HCT116 (cell line): Measurements from ENCODE around the gene CARS1. TPM values are rescaled to one million over a fixed set of nuclear protein-coding genes. Genes with fewer than 3 reads are reported as not detected.

ENCODE experiments used
- ATAC-seq: fragments of 200-7000 bp; cut with Tn5 transposase; 2 replicates; pipeline ENCODE4 v1.9.1; 2020; ENCODE audit warnings: mild to moderate bottlenecking, moderate library complexity
- BruUV-seq: library from RNA; stranded (reverse); fragments of 400-500 nt; replicated peaks from 2 replicates; lab custom pipeline; 2021; lab: Mats Ljungman, UMichigan
- CTCF ChIA-PET: fragments of 300-600 bp; sonication (Branson Sonifier 250); formaldehyde crosslinking; loops from one replicate; lab custom pipeline; 2021; ENCODE audit warnings: antibody characterized with exemption; lab: Charles Lee
- POLR2A ChIA-PET: fragments of 300-600, 350-600 bp; sonication (Branson Sonifier 250); formaldehyde crosslinking; loops from one replicate; lab custom pipeline; 2021; ENCODE audit warnings: antibody characterized with exemption; lab: Charles Lee
- RAD21 ChIA-PET, 2 experiments: fragments of 300-600 bp; sonication (Branson Sonifier 250); formaldehyde crosslinking; loops; one replicate each; lab custom pipeline; 2023; ENCODE audit warnings: low total read pairs in 2 of 2; ENCODE audit not compliant: uncharacterized antibody in 2 of 2, unreplicated experiment in 2 of 2, low non-redundant PET in 1 of 2; lab: Charles Lee
- DNase-seq: peaks from one replicate; pipeline ENCODE4 v3.0.0-alpha.2; 2010; ENCODE audit warnings: low read depth, low spot score
- H2AFZ ChIP-seq: fragments of 200-600 bp; shearing (Covaris generic), sonication (generic); 2 replicates; pipeline ENCODE4 v1.6.1; 2017; ENCODE audit warnings: low read depth, mixed run types, mixed read lengths, antibody characterized with exemption, low read length; ENCODE audit not compliant: poor library complexity, severe bottlenecking
- H3K27ac ChIP-seq: 2 replicates; pipeline ENCODE4 v1.5.1; 2012; ENCODE audit warnings: low read depth, low read length
- H3K27me3 ChIP-seq: fragments of 200-600 bp; sonication (generic); 2 replicates; pipeline ENCODE4 v1.6.1; 2016; ENCODE audit warnings: mixed run types, low read length, mixed read lengths; ENCODE audit not compliant: insufficient read depth
- H3K36me3 ChIP-seq, 2 experiments: fragments of 200-500 bp in 1 of 2; fragments of 200-600 bp in 1 of 2; sonication (Bioruptor generic) in 1 of 2; sonication (generic) in 1 of 2; 2 replicates each; pipeline versions ENCODE4 v1.5.1 to v1.6.1; 2014 to 2016; ENCODE audit warnings: low read length in 2 of 2, inconsistent platforms in 1 of 2, mixed read lengths in 1 of 2, mixed run types in 1 of 2; ENCODE audit not compliant: insufficient read depth in 2 of 2, control insufficient read depth in 1 of 2
- H3K4me1 ChIP-seq, 2 experiments: fragments of 200-600 bp in 1 of 2; sonication (generic) in 1 of 2; 2 replicates each; pipeline versions ENCODE4 v1.5.1 to v1.6.1; 2012 to 2017; ENCODE audit warnings: low read length in 2 of 2, inconsistent platforms in 1 of 2, mild to moderate bottlenecking in 1 of 2, mixed read lengths in 1 of 2, mixed run types in 1 of 2, moderate library complexity in 1 of 2; ENCODE audit not compliant: insufficient read depth in 2 of 2, control insufficient read depth in 1 of 2
- H3K4me2 ChIP-seq: fragments of 200-600 bp; sonication (generic); 2 replicates; pipeline ENCODE4 v1.6.1; 2017; ENCODE audit warnings: mixed run types, low read length, mixed read lengths
- H3K4me3 ChIP-seq, 2 experiments: fragments of 200-600 bp in 1 of 2; sonication (generic) in 1 of 2; replicated peaks in 1 of 2; 2 replicates each; pipeline ENCODE4 v1.5.1; 2011 to 2016; ENCODE audit warnings: low read length in 2 of 2, control low read depth in 1 of 2, low read depth in 1 of 2, mild to moderate bottlenecking in 1 of 2, mixed read lengths in 1 of 2, mixed run types in 1 of 2
- H3K79me2 ChIP-seq: fragments of 200-600 bp; sonication (generic); 2 replicates; pipeline ENCODE4 v1.6.1; 2017; ENCODE audit warnings: mild to moderate bottlenecking, mixed run types, low read length, moderate library complexity, mixed read lengths; ENCODE audit not compliant: insufficient read depth
- H3K9ac ChIP-seq: fragments of 200-600 bp; sonication (generic); 2 replicates; pipeline ENCODE4 v1.6.1; 2016; ENCODE audit warnings: low read length, mixed read lengths
- H3K9me2 ChIP-seq: fragments of 200-600 bp; sonication (generic), shearing (Covaris generic); 2 replicates; pipeline ENCODE4 v1.6.1; 2017; ENCODE audit warnings: mixed run types, mild to moderate bottlenecking, moderate library complexity; ENCODE audit not compliant: insufficient read depth
- H3K9me3 ChIP-seq, 2 experiments: fragments of 200-500 bp in 1 of 2; fragments of 200-600 bp in 1 of 2; sonication (Bioruptor generic) in 1 of 2; sonication (generic) in 1 of 2; 2 replicates each; pipeline ENCODE4 v1.6.1; 2014 to 2017; ENCODE audit warnings: low read length in 2 of 2, mixed read lengths in 2 of 2, inconsistent platforms in 1 of 2, low read depth in 1 of 2, mild to moderate bottlenecking in 1 of 2, mixed run types in 1 of 2, moderate library complexity in 1 of 2; ENCODE audit not compliant: control insufficient read depth in 1 of 2, insufficient read depth in 1 of 2
- H4K20me1 ChIP-seq: fragments of 200-600 bp; sonication (generic), shearing (Covaris generic); 2 replicates; pipeline ENCODE4 v1.6.1; 2017; ENCODE audit warnings: mixed run types, mild to moderate bottlenecking, moderate library complexity; ENCODE audit not compliant: insufficient read depth
- CEBPB ChIP-seq: IDR thresholded peaks from 2 replicates; pipeline ENCODE4 v1.6.1; 2012; ENCODE audit warnings: low read depth
- EGR1 ChIP-seq: IDR thresholded peaks from 2 replicates; pipeline ENCODE4 v1.6.1; 2012; ENCODE audit warnings: low read depth
- ELF1 ChIP-seq: IDR thresholded peaks from 2 replicates; pipeline ENCODE4 v1.6.1; 2012; ENCODE audit warnings: low read depth, borderline replicate concordance
- POLR2AphosphoS5 ChIP-seq: IDR thresholded peaks from 2 replicates; pipeline ENCODE4 v1.6.1; 2011; ENCODE audit warnings: mild to moderate bottlenecking, low read depth, low read length, moderate library complexity
- SIN3A ChIP-seq: IDR thresholded peaks from 2 replicates; pipeline ENCODE4 v1.6.1; 2012; ENCODE audit warnings: low read depth
- TCF7L2 ChIP-seq: IDR thresholded peaks from 2 replicates; pipeline ENCODE4 v1.7.0; 2011; ENCODE audit warnings: borderline replicate concordance, inconsistent platforms; ENCODE audit not compliant: insufficient read depth, insufficient read length; ENCODE audit errors: extremely low read depth
- ZFX ChIP-seq: fragments of 450-650 bp; IDR thresholded peaks from 2 replicates; pipeline ENCODE4 v1.6.1; 2017
- intact Hi-C: fragments of 100-400 bp; cut with micrococcal nuclease; formaldehyde crosslinking; loops from 2 replicates; pipeline ENCODE4 v1.10.0; 2022
- total RNA-seq: library from RNA; stranded (reverse); gene quantifications from one replicate; pipeline ENCODE4 v1.2.1, GENCODE V29; 2021; ENCODE audit not compliant: unreplicated experiment
- TF ChIP-seq, protein P1 (sequence below), 3 experiments: fragments of 200-600 bp in 1 of 3; sonication (generic) in 1 of 3; IDR thresholded peaks in 2 of 3; conservative IDR thresholded peaks in 1 of 3; 2 replicates each; pipeline ENCODE4 v1.5.1; 2012 to 2017; ENCODE audit warnings: low read depth in 2 of 3, low read length in 2 of 3, antibody characterized with exemption in 1 of 3, borderline replicate concordance in 1 of 3, control low read depth in 1 of 3, mild to moderate bottlenecking in 1 of 3, mixed read lengths in 1 of 3, mixed run types in 1 of 3, moderate library complexity in 1 of 3; ENCODE audit not compliant: insufficient read depth in 1 of 3
- TF ChIP-seq, protein P2 (sequence below): IDR thresholded peaks from 2 replicates; pipeline ENCODE4 v1.6.1; 2012; ENCODE audit warnings: low read depth
- TF ChIP-seq, protein P3 (sequence below): IDR thresholded peaks from 2 replicates; pipeline ENCODE4 v1.6.1; 2012

Gene CARS1
- total RNA-seq, 1 experiment from 2014 or later: 124 TPM

DNA sequence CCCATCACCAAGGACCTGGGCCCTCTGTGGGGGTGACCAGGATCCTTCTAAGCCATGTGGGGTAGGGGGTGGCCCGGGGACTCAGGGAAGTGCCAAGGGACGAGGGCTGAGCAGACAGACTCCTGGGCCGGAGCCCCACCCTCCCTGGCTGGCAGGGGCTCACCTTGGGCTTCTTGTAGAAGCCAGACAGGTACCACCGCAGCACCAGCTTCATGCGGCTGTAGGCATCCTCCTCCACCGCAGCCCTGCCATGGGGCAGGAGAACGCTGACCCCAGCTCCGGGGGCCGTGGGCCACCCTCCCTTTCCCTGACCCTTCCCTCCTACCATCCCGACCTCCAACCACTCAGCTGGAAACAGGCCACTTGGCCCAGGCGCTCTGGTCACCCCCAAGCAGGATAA lies 45.9 kb upstream of the CARS1 start:
- Histone ChIP-seq H2AFZ (no peak overlapping the region), H4K20me1 (no peaks in the 10 kb centered on the region), H3K4me1 (no peaks in the 10 kb centered on the region), H3K27ac (no peak overlapping the region), H3K9me3 (no peaks in the 10 kb centered on the region), H3K9ac (no peak overlapping the region), H3K4me3 (no peak overlapping the region), H3K9me2 (no peaks in the 10 kb centered on the region), H3K4me2 (no peak overlapping the region), H3K27me3 (no peaks in the 10 kb centered on the region), H3K79me2 (no peaks in the 10 kb centered on the region), H3K36me3 (peaks cover 0 to 4% of the 10 kb centered on the region in 2 experiments; a peak in 2 of 4 replicates)
- ChIA-PET CTCF (no interaction called here), RAD21 (no interaction called here), POLR2A (no interaction called here)
- no TSS peak for BruUV-seq
- intact Hi-C loops: no loop called here
- ATAC-seq (no peak), DNase-seq (no peak)
- TF ChIP-seq, protein P1, sequence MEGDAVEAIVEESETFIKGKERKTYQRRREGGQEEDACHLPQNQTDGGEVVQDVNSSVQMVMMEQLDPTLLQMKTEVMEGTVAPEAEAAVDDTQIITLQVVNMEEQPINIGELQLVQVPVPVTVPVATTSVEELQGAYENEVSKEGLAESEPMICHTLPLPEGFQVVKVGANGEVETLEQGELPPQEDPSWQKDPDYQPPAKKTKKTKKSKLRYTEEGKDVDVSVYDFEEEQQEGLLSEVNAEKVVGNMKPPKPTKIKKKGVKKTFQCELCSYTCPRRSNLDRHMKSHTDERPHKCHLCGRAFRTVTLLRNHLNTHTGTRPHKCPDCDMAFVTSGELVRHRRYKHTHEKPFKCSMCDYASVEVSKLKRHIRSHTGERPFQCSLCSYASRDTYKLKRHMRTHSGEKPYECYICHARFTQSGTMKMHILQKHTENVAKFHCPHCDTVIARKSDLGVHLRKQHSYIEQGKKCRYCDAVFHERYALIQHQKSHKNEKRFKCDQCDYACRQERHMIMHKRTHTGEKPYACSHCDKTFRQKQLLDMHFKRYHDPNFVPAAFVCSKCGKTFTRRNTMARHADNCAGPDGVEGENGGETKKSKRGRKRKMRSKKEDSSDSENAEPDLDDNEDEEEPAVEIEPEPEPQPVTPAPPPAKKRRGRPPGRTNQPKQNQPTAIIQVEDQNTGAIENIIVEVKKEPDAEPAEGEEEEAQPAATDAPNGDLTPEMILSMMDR (IDR thresholded peaks at IDR 0.05 in 2 of 3, conservative IDR thresholded peaks at IDR 0.05 in 1 of 3; ENCODE audit: borderline replicate concordance in 1 of 3, insufficient read depth in 1 of 3, low read depth in 2 of 3, low read length in 2 of 3): no peak

DNA sequence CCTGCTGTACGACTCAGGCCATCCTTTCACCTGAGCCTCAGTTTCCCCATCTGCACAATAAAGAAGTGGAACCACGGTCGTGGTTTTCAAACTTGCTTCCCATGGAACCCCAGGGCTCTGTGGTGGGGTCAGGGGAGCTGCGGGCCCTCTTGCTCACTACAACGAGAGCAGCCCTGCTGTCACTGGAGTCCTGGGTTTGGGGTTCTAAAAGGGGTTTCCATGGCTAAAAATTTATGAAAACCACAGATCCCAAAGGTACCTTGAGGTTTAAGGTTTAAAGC lies 45.4 kb upstream of the CARS1 start:
- no peaks in the 10 kb centered on the region for H4K20me1 ChIP-seq
- H2AFZ ChIP-seq: no peak overlapping the region
- no peak overlapping the region for H3K4me3 ChIP-seq
- no TSS peak for BruUV-seq
- H3K27me3 ChIP-seq: no peaks in the 10 kb centered on the region
- ChIA-PET CTCF (no interaction called here), RAD21 (no interaction called here), POLR2A (no interaction called here)
- no peak for DNase-seq
- no peaks in the 10 kb centered on the region for H3K4me1 ChIP-seq
- peaks cover 0 to 4% of the 10 kb centered on the region in 2 experiments; a peak in 2 of 4 replicates for H3K36me3 ChIP-seq
- intact Hi-C loops: no loop called here
- H3K27ac ChIP-seq: no peak overlapping the region
- H3K79me2 ChIP-seq: no peaks in the 10 kb centered on the region
- H3K9ac ChIP-seq: no peak overlapping the region
- H3K4me2 ChIP-seq: no peak overlapping the region
- TF ChIP-seq TCF7L2 (no peak), SIN3A (no peak), ELF1 (no peak), ZFX (no peak), POLR2AphosphoS5 (no peak), CEBPB (no peak), EGR1 (no peak)
- TF ChIP-seq, protein P2, sequence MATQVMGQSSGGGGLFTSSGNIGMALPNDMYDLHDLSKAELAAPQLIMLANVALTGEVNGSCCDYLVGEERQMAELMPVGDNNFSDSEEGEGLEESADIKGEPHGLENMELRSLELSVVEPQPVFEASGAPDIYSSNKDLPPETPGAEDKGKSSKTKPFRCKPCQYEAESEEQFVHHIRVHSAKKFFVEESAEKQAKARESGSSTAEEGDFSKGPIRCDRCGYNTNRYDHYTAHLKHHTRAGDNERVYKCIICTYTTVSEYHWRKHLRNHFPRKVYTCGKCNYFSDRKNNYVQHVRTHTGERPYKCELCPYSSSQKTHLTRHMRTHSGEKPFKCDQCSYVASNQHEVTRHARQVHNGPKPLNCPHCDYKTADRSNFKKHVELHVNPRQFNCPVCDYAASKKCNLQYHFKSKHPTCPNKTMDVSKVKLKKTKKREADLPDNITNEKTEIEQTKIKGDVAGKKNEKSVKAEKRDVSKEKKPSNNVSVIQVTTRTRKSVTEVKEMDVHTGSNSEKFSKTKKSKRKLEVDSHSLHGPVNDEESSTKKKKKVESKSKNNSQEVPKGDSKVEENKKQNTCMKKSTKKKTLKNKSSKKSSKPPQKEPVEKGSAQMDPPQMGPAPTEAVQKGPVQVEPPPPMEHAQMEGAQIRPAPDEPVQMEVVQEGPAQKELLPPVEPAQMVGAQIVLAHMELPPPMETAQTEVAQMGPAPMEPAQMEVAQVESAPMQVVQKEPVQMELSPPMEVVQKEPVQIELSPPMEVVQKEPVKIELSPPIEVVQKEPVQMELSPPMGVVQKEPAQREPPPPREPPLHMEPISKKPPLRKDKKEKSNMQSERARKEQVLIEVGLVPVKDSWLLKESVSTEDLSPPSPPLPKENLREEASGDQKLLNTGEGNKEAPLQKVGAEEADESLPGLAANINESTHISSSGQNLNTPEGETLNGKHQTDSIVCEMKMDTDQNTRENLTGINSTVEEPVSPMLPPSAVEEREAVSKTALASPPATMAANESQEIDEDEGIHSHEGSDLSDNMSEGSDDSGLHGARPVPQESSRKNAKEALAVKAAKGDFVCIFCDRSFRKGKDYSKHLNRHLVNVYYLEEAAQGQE: no peak
- TF ChIP-seq, protein P3, sequence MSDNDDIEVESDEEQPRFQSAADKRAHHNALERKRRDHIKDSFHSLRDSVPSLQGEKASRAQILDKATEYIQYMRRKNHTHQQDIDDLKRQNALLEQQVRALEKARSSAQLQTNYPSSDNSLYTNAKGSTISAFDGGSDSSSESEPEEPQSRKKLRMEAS: no peak
- ATAC-seq: no peak
- H3K9me2 ChIP-seq: no peaks in the 10 kb centered on the region
- H3K9me3 ChIP-seq: no peaks in the 10 kb centered on the region
